HEK293 (cell line): Measurements from ENCODE around the gene ZBTB21.
A peak's percentile ranks its signal among the peaks of the same experiment; 100 is the strongest.

Source experiments
- SCRT1 ChIP-seq: fragments of 450-650 bp; formaldehyde crosslinking; IDR thresholded peaks from 2 replicates; pipeline ENCODE4 v1.5.1; 2016; ENCODE audit warnings: missing biosample characterization, missing genetic modification characterization, borderline replicate concordance
- SCRT2 ChIP-seq: fragments of 450-650 bp; formaldehyde crosslinking; IDR thresholded peaks from 2 replicates; pipeline ENCODE4 v1.5.1; 2016; ENCODE audit warnings: missing biosample characterization, missing genetic modification characterization
- ZNF146 ChIP-seq: fragments of 450-650 bp; formaldehyde crosslinking; IDR thresholded peaks from 2 replicates; pipeline ENCODE4 v1.5.1; 2016; ENCODE audit warnings: missing biosample characterization, missing genetic modification characterization
- ZNF211 ChIP-seq: fragments of 450-650 bp; formaldehyde crosslinking; IDR thresholded peaks from 2 replicates; pipeline ENCODE4 v1.5.1; 2016; ENCODE audit warnings: low read depth, missing biosample characterization, missing genetic modification characterization
- ZNF221 ChIP-seq: fragments of 450-650 bp; formaldehyde crosslinking; IDR thresholded peaks from 2 replicates; pipeline ENCODE4 v1.5.1; 2017; ENCODE audit warnings: missing biosample characterization, missing genetic modification characterization, borderline replicate concordance
- ZNF350 ChIP-seq: fragments of 450-650 bp; formaldehyde crosslinking; IDR thresholded peaks from 2 replicates; pipeline ENCODE4 v1.5.0; 2017; ENCODE audit warnings: missing biosample characterization, mild to moderate bottlenecking, missing genetic modification characterization
- ZNF404 ChIP-seq: fragments of 450-650 bp; formaldehyde crosslinking; IDR thresholded peaks from 2 replicates; pipeline ENCODE4 v1.5.1; 2017; ENCODE audit warnings: missing biosample characterization, missing genetic modification characterization
- ZNF521 ChIP-seq: fragments of 450-650 bp; formaldehyde crosslinking; IDR thresholded peaks from 2 replicates; pipeline ENCODE4 v1.5.1; 2017; ENCODE audit warnings: missing biosample characterization, mild to moderate bottlenecking, missing genetic modification characterization
- ZNF560 ChIP-seq: fragments of 450-650 bp; formaldehyde crosslinking; IDR thresholded peaks from 2 replicates; pipeline ENCODE4 v1.5.1; 2017; ENCODE audit warnings: missing biosample characterization, missing genetic modification characterization, borderline replicate concordance
- ZNF664 ChIP-seq: fragments of 450-650 bp; formaldehyde crosslinking; IDR thresholded peaks from 2 replicates; pipeline ENCODE4 v1.5.1; 2016; ENCODE audit warnings: missing biosample characterization, missing genetic modification characterization
- ZNF768 ChIP-seq: fragments of 450-650 bp; formaldehyde crosslinking; IDR thresholded peaks from 2 replicates; pipeline ENCODE4 v1.5.1; 2018; ENCODE audit warnings: missing biosample characterization, mild to moderate bottlenecking, missing genetic modification characterization
- ZNF776 ChIP-seq: fragments of 450-650 bp; formaldehyde crosslinking; IDR thresholded peaks from 2 replicates; pipeline ENCODE4 v1.5.0; 2017; ENCODE audit warnings: missing biosample characterization, missing genetic modification characterization, borderline replicate concordance
- ZXDB ChIP-seq: fragments of 450-650 bp; formaldehyde crosslinking; IDR thresholded peaks from 2 replicates; pipeline ENCODE4 v1.5.1; 2016; ENCODE audit warnings: missing biosample characterization, missing genetic modification characterization
- TF ChIP-seq, protein P1 (sequence below): fragments of 450-650 bp; formaldehyde crosslinking; IDR thresholded peaks from 2 replicates; pipeline ENCODE4 v1.5.1; 2016; ENCODE audit warnings: missing biosample characterization, missing genetic modification characterization
- TF ChIP-seq, protein P2 (sequence below): fragments of 450-650 bp; formaldehyde crosslinking; IDR thresholded peaks from 2 replicates; pipeline ENCODE4 v1.5.1; 2016; ENCODE audit warnings: missing biosample characterization, missing genetic modification characterization
- TF ChIP-seq, protein P3 (sequence below): fragments of 450-650 bp; formaldehyde crosslinking; IDR thresholded peaks from 2 replicates; pipeline ENCODE4 v1.5.1; 2016; ENCODE audit warnings: missing biosample characterization, missing genetic modification characterization
- TF ChIP-seq, protein P4 (sequence below): fragments of 450-650 bp; formaldehyde crosslinking; optimal IDR thresholded peaks from 2 replicates; pipeline ENCODE3; 2016; ENCODE audit warnings: missing biosample characterization, mild to moderate bottlenecking, missing genetic modification characterization
- TF ChIP-seq, protein P5 (sequence below): fragments of 450-650 bp; formaldehyde crosslinking; IDR thresholded peaks from 2 replicates; pipeline ENCODE4 v1.5.1; 2016; ENCODE audit warnings: missing biosample characterization, missing genetic modification characterization
- TF ChIP-seq, protein P6 (sequence below): fragments of 450-650 bp; formaldehyde crosslinking; IDR thresholded peaks from 2 replicates; pipeline ENCODE4 v1.5.1; 2017; ENCODE audit warnings: missing biosample characterization, missing genetic modification characterization
- TF ChIP-seq, protein P7 (sequence below): fragments of 450-650 bp; formaldehyde crosslinking; IDR thresholded peaks from 2 replicates; pipeline ENCODE4 v1.5.1; 2016; ENCODE audit warnings: missing biosample characterization, missing genetic modification characterization
- TF ChIP-seq, protein P8 (sequence below): fragments of 450-650 bp; formaldehyde crosslinking; IDR thresholded peaks from 2 replicates; pipeline ENCODE4; 2016; ENCODE audit warnings: missing biosample characterization, missing genetic modification characterization
- TF ChIP-seq, protein P9 (sequence below): fragments of 450-650 bp; formaldehyde crosslinking; IDR thresholded peaks from 2 replicates; pipeline ENCODE4 v1.5.1; 2017; ENCODE audit warnings: missing biosample characterization, missing genetic modification characterization

ZBTB21 gene

DNA sequence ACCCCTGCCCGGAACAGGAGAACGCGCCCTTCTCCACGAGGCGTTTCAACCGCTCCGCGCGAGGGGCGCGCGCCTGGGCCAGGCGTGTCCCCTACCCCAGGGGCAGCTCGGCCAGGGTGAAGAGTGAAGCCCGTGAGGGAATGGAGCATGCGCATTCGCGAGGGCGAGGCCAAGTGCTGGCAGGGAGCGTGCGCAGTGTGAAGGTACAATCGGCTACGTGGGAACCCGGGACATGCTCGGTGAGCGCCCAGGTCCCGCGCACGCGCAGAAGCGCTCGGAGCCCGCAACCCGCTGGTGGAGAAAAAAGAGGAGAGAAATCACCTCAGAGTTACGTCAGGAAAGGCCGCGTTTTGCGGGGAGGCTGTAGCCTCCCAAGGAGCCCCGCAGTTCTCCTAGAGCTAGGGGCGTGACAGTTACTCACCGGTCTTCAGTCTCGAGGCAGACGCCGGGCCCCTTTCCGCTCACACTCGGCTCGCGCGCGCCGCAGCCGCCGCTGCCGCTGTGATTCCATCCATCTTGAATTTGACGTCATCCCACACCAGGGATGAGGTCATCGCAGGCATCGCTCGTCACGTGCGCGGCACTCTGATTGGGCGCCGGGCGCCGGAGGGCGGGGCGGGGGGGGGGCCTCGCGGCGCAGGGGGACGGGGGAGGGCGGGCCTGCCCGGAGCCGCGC lies at the start of gene ZBTB21 (continued):
- TF ChIP-seq ZNF776 (no peak), ZNF211 (tag by site-specific recombination) (no peak), ZNF560 (no peak), ZNF521 (no peak), ZNF146 (tag by site-specific recombination) (peak; percentile 52), ZNF664 (tag by site-specific recombination) (no peak), ZXDB (tag by site-specific recombination) (peak; percentile 89), ZNF768 (tag by site-specific recombination) (no peak), ZNF221 (no peak), ZNF404 (tag by site-specific recombination) (no peak), SCRT1 (tag by site-specific recombination) (no peak), SCRT2 (tag by site-specific recombination) (no peak), ZNF350 (no peak)
- TF ChIP-seq, protein P1, sequence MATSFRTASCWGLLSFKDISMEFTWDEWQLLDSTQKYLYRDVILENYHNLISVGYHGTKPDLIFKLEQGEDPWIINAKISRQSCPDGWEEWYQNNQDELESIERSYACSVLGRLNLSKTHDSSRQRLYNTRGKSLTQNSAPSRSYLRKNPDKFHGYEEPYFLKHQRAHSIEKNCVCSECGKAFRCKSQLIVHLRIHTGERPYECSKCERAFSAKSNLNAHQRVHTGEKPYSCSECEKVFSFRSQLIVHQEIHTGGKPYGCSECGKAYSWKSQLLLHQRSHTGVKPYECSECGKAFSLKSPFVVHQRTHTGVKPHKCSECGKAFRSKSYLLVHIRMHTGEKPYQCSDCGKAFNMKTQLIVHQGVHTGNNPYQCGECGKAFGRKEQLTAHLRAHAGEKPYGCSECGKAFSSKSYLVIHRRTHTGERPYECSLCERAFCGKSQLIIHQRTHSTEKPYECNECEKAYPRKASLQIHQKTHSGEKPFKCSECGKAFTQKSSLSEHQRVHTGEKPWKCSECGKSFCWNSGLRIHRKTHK (tag by site-specific recombination), result no peak
- TF ChIP-seq, protein P2, sequence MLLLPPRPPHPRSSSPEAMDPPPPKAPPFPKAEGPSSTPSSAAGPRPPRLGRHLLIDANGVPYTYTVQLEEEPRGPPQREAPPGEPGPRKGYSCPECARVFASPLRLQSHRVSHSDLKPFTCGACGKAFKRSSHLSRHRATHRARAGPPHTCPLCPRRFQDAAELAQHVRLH (tag by site-specific recombination), result 0 out of 2 replicates have a peak, but pooled peaks have one; percentile 10
- TF ChIP-seq, protein P3, sequence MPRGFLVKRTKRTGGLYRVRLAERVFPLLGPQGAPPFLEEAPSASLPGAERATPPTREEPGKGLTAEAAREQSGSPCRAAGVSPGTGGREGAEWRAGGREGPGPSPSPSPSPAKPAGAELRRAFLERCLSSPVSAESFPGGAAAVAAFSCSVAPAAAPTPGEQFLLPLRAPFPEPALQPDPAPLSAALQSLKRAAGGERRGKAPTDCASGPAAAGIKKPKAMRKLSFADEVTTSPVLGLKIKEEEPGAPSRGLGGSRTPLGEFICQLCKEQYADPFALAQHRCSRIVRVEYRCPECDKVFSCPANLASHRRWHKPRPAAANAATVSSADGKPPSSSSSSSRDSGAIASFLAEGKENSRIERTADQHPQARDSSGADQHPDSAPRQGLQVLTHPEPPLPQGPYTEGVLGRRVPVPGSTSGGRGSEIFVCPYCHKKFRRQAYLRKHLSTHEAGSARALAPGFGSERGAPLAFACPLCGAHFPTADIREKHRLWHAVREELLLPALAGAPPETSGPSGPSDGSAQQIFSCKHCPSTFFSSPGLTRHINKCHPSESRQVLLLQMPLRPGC (tag by site-specific recombination), result 0 out of 2 replicates have a peak, but pooled peaks have one; percentile 22
- TF ChIP-seq, protein P4, sequence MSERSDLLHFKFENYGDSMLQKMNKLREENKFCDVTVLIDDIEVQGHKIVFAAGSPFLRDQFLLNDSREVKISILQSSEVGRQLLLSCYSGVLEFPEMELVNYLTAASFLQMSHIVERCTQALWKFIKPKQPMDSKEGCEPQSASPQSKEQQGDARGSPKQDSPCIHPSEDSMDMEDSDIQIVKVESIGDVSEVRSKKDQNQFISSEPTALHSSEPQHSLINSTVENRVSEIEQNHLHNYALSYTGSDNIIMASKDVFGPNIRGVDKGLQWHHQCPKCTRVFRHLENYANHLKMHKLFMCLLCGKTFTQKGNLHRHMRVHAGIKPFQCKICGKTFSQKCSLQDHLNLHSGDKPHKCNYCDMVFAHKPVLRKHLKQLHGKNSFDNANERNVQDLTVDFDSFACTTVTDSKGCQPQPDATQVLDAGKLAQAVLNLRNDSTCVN, result peak; percentile 92
- TF ChIP-seq, protein P5, sequence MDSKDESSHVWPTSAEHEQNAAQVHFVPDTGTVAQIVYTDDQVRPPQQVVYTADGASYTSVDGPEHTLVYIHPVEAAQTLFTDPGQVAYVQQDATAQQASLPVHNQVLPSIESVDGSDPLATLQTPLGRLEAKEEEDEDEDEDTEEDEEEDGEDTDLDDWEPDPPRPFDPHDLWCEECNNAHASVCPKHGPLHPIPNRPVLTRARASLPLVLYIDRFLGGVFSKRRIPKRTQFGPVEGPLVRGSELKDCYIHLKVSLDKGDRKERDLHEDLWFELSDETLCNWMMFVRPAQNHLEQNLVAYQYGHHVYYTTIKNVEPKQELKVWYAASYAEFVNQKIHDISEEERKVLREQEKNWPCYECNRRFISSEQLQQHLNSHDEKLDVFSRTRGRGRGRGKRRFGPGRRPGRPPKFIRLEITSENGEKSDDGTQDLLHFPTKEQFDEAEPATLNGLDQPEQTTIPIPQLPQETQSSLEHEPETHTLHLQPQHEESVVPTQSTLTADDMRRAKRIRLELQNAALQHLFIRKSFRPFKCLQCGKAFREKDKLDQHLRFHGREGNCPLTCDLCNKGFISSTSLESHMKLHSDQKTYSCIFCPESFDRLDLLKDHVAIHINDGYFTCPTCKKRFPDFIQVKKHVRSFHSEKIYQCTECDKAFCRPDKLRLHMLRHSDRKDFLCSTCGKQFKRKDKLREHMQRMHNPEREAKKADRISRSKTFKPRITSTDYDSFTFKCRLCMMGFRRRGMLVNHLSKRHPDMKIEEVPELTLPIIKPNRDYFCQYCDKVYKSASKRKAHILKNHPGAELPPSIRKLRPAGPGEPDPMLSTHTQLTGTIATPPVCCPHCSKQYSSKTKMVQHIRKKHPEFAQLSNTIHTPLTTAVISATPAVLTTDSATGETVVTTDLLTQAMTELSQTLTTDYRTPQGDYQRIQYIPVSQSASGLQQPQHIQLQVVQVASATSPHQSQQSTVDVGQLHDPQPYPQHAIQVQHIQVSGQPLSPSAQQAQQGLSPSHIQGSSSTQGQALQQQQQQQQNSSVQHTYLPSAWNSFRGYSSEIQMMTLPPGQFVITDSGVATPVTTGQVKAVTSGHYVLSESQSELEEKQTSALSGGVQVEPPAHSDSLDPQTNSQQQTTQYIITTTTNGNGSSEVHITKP (tag by site-specific recombination), result peak; percentile 81
- TF ChIP-seq, protein P6, sequence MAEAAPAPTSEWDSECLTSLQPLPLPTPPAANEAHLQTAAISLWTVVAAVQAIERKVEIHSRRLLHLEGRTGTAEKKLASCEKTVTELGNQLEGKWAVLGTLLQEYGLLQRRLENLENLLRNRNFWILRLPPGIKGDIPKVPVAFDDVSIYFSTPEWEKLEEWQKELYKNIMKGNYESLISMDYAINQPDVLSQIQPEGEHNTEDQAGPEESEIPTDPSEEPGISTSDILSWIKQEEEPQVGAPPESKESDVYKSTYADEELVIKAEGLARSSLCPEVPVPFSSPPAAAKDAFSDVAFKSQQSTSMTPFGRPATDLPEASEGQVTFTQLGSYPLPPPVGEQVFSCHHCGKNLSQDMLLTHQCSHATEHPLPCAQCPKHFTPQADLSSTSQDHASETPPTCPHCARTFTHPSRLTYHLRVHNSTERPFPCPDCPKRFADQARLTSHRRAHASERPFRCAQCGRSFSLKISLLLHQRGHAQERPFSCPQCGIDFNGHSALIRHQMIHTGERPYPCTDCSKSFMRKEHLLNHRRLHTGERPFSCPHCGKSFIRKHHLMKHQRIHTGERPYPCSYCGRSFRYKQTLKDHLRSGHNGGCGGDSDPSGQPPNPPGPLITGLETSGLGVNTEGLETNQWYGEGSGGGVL (tag by site-specific recombination), result no peak
- TF ChIP-seq, protein P7, sequence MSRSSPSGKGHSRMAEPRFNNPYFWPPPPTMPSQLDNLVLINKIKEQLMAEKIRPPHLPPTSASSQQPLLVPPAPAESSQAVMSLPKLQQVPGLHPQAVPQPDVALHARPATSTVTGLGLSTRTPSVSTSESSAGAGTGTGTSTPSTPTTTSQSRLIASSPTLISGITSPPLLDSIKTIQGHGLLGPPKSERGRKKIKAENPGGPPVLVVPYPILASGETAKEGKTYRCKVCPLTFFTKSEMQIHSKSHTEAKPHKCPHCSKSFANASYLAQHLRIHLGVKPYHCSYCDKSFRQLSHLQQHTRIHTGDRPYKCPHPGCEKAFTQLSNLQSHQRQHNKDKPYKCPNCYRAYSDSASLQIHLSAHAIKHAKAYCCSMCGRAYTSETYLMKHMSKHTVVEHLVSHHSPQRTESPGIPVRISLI (tag by site-specific recombination), result peak; percentile 96
- TF ChIP-seq, protein P8, sequence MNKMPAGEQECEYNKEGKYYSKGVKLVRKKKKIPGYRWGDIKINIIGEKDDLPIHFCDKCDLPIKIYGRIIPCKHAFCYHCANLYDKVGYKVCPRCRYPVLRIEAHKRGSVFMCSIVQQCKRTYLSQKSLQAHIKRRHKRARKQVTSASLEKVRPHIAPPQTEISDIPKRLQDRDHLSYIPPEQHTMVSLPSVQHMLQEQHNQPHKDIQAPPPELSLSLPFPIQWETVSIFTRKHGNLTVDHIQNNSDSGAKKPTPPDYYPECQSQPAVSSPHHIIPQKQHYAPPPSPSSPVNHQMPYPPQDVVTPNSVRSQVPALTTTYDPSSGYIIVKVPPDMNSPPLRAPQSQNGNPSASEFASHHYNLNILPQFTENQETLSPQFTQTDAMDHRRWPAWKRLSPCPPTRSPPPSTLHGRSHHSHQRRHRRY (tag by site-specific recombination), result no peak
- TF ChIP-seq, protein P9, sequence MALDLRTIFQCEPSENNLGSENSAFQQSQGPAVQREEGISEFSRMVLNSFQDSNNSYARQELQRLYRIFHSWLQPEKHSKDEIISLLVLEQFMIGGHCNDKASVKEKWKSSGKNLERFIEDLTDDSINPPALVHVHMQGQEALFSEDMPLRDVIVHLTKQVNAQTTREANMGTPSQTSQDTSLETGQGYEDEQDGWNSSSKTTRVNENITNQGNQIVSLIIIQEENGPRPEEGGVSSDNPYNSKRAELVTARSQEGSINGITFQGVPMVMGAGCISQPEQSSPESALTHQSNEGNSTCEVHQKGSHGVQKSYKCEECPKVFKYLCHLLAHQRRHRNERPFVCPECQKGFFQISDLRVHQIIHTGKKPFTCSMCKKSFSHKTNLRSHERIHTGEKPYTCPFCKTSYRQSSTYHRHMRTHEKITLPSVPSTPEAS (tag by site-specific recombination), result no peak
